Activated CD4-positive, alpha-beta T cell treated with anti-CD3 and anti-CD28 coated beads, Interleukin-2, Interleukin-6, amounts not matched to agents 100 ng/mL and 50 ng/mL, durations not matched to agents 16 hours and 8 hours (primary cell): ENCODE results near the gene SPINK5.

Experiments
- DNase-seq: peaks from one replicate; pipeline ENCODE4 v3.0.0-alpha.2; 2020

The SPINK5 gene

DNA sequence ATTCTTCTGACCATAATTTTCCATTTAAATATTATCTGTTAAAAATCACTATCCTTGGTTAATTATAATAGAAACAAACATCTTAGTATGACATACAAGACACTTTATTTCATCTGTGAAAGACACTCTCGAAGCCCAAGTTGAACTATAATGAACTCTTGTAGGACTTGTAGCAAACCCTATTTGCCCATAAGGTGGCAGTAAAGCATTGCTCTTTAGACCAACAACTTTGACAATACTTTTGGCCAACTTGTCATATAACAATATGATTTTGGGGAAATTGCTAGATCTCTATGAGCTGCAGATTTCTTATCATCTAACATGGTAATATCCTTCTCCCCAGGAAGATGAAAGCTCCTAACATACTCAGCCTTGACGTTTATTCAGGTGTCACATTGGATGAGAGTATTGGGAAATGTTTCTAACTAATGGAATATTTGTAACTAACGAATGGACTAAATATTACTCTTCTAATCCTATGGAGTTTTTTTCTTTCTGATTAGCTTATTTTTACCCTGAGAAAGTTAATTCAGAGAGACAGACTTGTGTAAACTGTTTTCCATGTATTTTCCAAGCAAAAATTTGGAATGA, 115.5 kb downstream of the SPINK5 start:
- peak; percentile 68 for DNase-seq

DNA sequence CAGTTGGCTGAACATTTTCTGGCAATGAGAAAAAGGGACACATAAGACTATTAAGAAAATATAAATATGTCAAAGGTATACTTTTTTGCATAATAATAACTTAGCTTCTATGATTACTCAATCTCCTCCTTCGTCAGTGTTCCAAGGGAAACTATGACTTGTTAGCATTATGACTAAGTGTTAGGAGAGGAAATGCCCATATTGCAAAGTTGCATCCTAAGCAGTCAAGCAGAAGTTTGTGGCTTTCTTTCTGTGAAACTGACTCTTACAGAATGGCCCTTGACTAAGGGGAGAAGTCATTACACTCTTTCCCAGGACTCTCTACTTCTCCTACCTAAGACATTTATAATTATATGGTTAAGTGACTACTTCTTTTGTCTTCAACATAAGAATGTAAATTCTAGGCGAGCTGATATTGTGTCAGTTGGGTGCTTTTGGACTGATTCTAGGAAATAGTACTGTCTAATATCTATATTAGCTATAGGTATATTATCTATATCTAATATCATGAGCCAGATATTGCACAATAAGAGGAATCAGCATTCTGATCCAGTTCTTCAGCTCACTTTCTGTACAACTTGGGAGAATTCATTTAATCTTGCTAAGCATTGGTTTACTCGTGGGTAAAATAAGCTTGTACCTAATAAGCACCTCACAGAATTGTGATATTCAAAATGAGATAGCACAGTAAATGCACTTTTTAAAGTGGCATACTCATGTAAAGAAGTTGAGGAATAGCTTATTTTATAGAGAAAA, 122.6 kb downstream of the SPINK5 start:
- peak; percentile 85 for DNase-seq
